ENCODE measurements around the gene SLC24A4. TPM values are rescaled to one million over a fixed set of nuclear protein-coding genes. Genes with fewer than 3 reads are reported as not detected.

The SLC24A4 gene
- total and polyA plus RNA-seq, 4 donors: 0.47 to 2.4 (median 1.0) TPM

DNA sequence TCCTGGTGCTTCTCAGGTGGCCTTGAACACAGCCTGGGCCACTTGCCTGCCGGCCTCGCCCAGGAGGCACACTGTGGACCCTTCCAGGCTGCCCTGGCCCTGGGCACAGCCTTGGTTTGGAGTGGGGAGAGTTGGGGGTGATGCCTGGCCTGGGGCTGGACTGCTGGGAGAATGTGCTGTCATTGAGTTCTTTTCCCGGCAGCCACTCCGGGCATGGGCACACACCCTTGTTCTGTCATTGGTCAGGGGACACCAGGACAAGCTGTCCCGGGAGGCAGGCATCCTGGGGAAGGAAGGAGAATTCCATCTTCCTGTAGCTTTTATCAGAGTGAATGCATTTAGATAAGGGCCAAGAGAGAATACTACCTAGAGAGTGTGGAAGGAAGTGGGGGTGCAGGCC lies 128.8 kb downstream of the SLC24A4 start:
- no peak for TF ChIP-seq CTCF (IDR thresholded peaks at IDR 0.05; ENCODE audit: control extremely low read depth, extremely low read depth)
- Histone ChIP-seq H3K4me1 (ENCODE audit: control insufficient read depth in 5 of 5, insufficient read depth in 5 of 5, low read length in 5 of 5) (peaks cover 0 to 6% (median 0%) of the 10 kb centered on the region in 5 donors), H3K27ac (ENCODE audit: low read depth in 1 of 2, low read length in 1 of 2) (no peak overlapping the region), H3K4me3 (no peak overlapping the region), H3K9ac (ENCODE audit: insufficient read depth in 1 of 2, low read length in 2 of 2) (no peak overlapping the region), H3K36me3 (ENCODE audit: control insufficient read depth in 4 of 4, insufficient read depth in 4 of 4, low read length in 4 of 4) (no peaks in the 10 kb centered on the region), H3K9me3 (ENCODE audit: control insufficient read depth in 4 of 4, insufficient read depth in 3 of 4, low read length in 3 of 4) (no peaks in the 10 kb centered on the region), H3K27me3 (ENCODE audit: control insufficient read depth in 3 of 3, insufficient read depth in 3 of 3, low read length in 2 of 3) (no peaks in the 10 kb centered on the region)
- ATAC-seq (ENCODE audit: insufficient read depth, low FRiP score) (no peak), DNase-seq (no peak)
- 73 to 79% methylated on average over 5 of the region's 5 CpGs for WGBS, 2 donors

- no peak for ATAC-seq (ENCODE audit: insufficient read depth, low FRiP score)
- Histone ChIP-seq H3K9ac (ENCODE audit: insufficient read depth in 1 of 2, low read length in 2 of 2) (no peak overlapping the region), H3K4me1 (ENCODE audit: control insufficient read depth in 5 of 5, insufficient read depth in 5 of 5, low read length in 5 of 5) (peaks cover 0 to 6% (median 0%) of the 10 kb centered on the region in 5 donors), H3K36me3 (ENCODE audit: control insufficient read depth in 4 of 4, insufficient read depth in 4 of 4, low read length in 4 of 4) (no peaks in the 10 kb centered on the region), H3K27me3 (ENCODE audit: control insufficient read depth in 3 of 3, insufficient read depth in 3 of 3, low read length in 2 of 3) (no peaks in the 10 kb centered on the region), H3K9me3 (ENCODE audit: control insufficient read depth in 4 of 4, insufficient read depth in 3 of 4, low read length in 3 of 4) (no peaks in the 10 kb centered on the region), H3K27ac (ENCODE audit: low read depth in 1 of 2, low read length in 1 of 2) (peak overlapping the region in 1 of 2 donors; percentile 43), H3K4me3 (no peak overlapping the region)
- TF ChIP-seq CTCF (IDR thresholded peaks at IDR 0.05; ENCODE audit: control extremely low read depth, extremely low read depth): no peak
- WGBS, 2 donors: 94 to 96% methylated on average over 14 of the region's 14 CpGs
- DNase-seq: no peak
Measured at GRCh38 chr14:92452471-92452870, 129.5 kb downstream of the SLC24A4 start.

- no peak for ATAC-seq (ENCODE audit: insufficient read depth, low FRiP score)
- Histone ChIP-seq H3K27me3 (ENCODE audit: control insufficient read depth in 3 of 3, insufficient read depth in 3 of 3, low read length in 2 of 3) (no peaks in the 10 kb centered on the region), H3K4me1 (ENCODE audit: control insufficient read depth in 5 of 5, insufficient read depth in 5 of 5, low read length in 5 of 5) (peaks cover 0 to 9% (median 0%) of the 10 kb centered on the region in 5 donors), H3K9me3 (ENCODE audit: control insufficient read depth in 4 of 4, insufficient read depth in 3 of 4, low read length in 3 of 4) (no peaks in the 10 kb centered on the region), H3K4me3 (no peak overlapping the region), H3K27ac (ENCODE audit: low read depth in 1 of 2, low read length in 1 of 2) (no peak overlapping the region), H3K36me3 (ENCODE audit: control insufficient read depth in 4 of 4, insufficient read depth in 4 of 4, low read length in 4 of 4) (no peaks in the 10 kb centered on the region), H3K9ac (ENCODE audit: insufficient read depth in 1 of 2, low read length in 2 of 2) (no peak overlapping the region)
- 93 to 94% methylated on average over 8 of the region's 8 CpGs for WGBS, 2 donors
- TF ChIP-seq CTCF (IDR thresholded peaks at IDR 0.05; ENCODE audit: control extremely low read depth, extremely low read depth): no peak
- no peak for DNase-seq
Measured at GRCh38 chr14:92453691-92454090, 130.7 kb downstream of the SLC24A4 start.

DNA sequence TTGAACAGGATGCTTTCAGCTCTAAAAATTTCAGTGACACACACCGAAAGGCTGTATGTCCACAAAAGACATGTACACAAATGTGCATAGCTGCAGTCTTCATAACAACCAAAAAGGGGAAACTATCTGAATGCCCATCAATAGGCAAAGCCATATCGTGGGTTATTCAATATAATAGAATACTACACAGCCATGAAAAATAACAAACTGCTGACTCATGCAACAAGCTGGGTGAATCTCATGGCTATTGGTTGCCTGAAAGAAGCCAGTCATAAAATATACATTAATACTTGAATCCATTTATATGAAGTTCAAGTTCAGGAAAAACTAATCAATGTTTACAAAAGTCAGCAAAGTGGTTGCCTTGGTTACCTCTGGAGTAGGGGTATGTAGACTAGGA lies 132.3 kb downstream of the SLC24A4 start:
- Histone ChIP-seq H3K4me3 (no peak overlapping the region), H3K9ac (ENCODE audit: insufficient read depth in 1 of 2, low read length in 2 of 2) (no peak overlapping the region), H3K4me1 (ENCODE audit: control insufficient read depth in 5 of 5, insufficient read depth in 5 of 5, low read length in 5 of 5) (peaks cover 0 to 18% (median 0%) of the 10 kb centered on the region in 5 donors), H3K9me3 (ENCODE audit: control insufficient read depth in 4 of 4, insufficient read depth in 3 of 4, low read length in 3 of 4) (no peaks in the 10 kb centered on the region), H3K36me3 (ENCODE audit: control insufficient read depth in 4 of 4, insufficient read depth in 4 of 4, low read length in 4 of 4) (no peaks in the 10 kb centered on the region), H3K27me3 (ENCODE audit: control insufficient read depth in 3 of 3, insufficient read depth in 3 of 3, low read length in 2 of 3) (no peaks in the 10 kb centered on the region), H3K27ac (ENCODE audit: low read depth in 1 of 2, low read length in 1 of 2) (no peak overlapping the region)
- no peak for DNase-seq
- TF ChIP-seq CTCF (IDR thresholded peaks at IDR 0.05; ENCODE audit: control extremely low read depth, extremely low read depth): no peak
- no peak for ATAC-seq (ENCODE audit: insufficient read depth, low FRiP score)
- WGBS, 2 donors: 95 to 100% methylated on average over 2 of the region's 2 CpGs

All from lung (tissue), 12 donors.